ENCODE data around the gene OR10H4. TPM values are rescaled to one million over a fixed set of nuclear protein-coding genes. Genes with fewer than 3 reads are reported as not detected.

Gene OR10H4
- total and polyA plus RNA-seq, 2 of the 8 experiments (the other 6 are each of a cell fraction or from before 2014, with no cell fraction given) = not detected

- no peak for TF ChIP-seq CTBP2 (IDR thresholded peaks at IDR 0.05; ENCODE audit: borderline replicate concordance, insufficient read depth, insufficient read length, low read length)
- TF ChIP-seq, protein P1, sequence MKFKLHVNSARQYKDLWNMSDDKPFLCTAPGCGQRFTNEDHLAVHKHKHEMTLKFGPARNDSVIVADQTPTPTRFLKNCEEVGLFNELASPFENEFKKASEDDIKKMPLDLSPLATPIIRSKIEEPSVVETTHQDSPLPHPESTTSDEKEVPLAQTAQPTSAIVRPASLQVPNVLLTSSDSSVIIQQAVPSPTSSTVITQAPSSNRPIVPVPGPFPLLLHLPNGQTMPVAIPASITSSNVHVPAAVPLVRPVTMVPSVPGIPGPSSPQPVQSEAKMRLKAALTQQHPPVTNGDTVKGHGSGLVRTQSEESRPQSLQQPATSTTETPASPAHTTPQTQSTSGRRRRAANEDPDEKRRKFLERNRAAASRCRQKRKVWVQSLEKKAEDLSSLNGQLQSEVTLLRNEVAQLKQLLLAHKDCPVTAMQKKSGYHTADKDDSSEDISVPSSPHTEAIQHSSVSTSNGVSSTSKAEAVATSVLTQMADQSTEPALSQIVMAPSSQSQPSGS (IDR thresholded peaks at IDR 0.05; ENCODE audit: low read length) = no peak
- no peak for TF ChIP-seq YY1 (IDR thresholded peaks at IDR 0.05; ENCODE audit: low read depth, low read length)
These were observed 13.5 kb downstream of the OR10H4 start (continued) for GRCh38 chr19:15962319-15962718.

All from H1 (cell line).